ENCODE data around the gene RAB11FIP4.

GRCh38 chr17:31416503-31416923 is 25.0 kb downstream of the RAB11FIP4 start:
- TF ChIP-seq, protein P1, sequence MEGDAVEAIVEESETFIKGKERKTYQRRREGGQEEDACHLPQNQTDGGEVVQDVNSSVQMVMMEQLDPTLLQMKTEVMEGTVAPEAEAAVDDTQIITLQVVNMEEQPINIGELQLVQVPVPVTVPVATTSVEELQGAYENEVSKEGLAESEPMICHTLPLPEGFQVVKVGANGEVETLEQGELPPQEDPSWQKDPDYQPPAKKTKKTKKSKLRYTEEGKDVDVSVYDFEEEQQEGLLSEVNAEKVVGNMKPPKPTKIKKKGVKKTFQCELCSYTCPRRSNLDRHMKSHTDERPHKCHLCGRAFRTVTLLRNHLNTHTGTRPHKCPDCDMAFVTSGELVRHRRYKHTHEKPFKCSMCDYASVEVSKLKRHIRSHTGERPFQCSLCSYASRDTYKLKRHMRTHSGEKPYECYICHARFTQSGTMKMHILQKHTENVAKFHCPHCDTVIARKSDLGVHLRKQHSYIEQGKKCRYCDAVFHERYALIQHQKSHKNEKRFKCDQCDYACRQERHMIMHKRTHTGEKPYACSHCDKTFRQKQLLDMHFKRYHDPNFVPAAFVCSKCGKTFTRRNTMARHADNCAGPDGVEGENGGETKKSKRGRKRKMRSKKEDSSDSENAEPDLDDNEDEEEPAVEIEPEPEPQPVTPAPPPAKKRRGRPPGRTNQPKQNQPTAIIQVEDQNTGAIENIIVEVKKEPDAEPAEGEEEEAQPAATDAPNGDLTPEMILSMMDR (IDR thresholded peaks at IDR 0.05): no peak
- TF ChIP-seq POLR2AphosphoS5 (IDR thresholded peaks at IDR 0.05) (no peak), EP300 (IDR thresholded peaks at IDR 0.05) (no peak)

Measured in suprapubic skin (tissue), 4 donors.